ENCODE results near the gene THAP9.

Gene THAP9

DNA sequence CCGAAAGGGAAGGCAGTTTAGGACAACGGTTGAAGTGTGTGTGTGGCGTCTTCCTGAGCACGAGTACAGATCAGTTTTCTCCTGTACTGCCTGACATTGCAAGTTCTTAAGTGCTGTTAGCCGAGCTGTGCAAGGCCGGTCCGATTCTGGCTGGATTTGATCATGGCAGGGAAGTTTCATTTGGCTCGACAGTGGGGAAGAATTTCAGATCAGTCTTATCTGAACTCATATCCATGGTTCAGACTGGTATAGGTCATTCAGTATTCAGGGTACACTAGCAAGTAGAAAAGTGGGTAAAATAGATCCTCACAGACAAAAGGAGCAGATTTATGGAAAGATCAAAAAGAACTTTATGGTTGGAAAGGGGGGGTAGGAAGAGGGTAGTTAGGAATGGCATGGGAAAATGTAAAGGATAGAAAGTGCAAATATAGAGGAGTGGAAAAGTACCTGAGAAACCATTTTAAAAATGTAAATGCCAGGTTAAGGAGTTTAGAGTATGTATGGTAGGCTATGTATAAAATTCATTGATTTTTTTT is 716 bp downstream of the THAP9 start:
- Histone ChIP-seq H3K27ac (ENCODE audit: low read depth, low read length) (peak overlapping the region; percentile 88), H3K4me1 (ENCODE audit: control insufficient read depth, low read length) (peaks cover 42% of the 10 kb centered on the region), H3K4me2 (ENCODE audit: low read length) (peak overlapping the region; percentile 84), H3F3A (ENCODE audit: control insufficient read depth, insufficient read depth) (peaks cover 22% of the 10 kb centered on the region), H4K20me1 (ENCODE audit: control insufficient read depth, insufficient read depth, low read depth, low read length) (peaks cover 18% of the 10 kb centered on the region), H3K36me3 (ENCODE audit: control insufficient read depth, low read length) (peaks cover 45% of the 10 kb centered on the region), H3K9me2 (replicated peaks; ENCODE audit: control insufficient read depth, low read length) (no peaks in the 10 kb centered on the region), H3K9me3 (ENCODE audit: control insufficient read depth, insufficient read depth, low read length) (no peaks in the 10 kb centered on the region), H3K4me3 (ENCODE audit: low read length) (peak overlapping the region; percentile 79), H3K27me3 (ENCODE audit: control insufficient read depth, low read length) (no peaks in the 10 kb centered on the region), H3K79me2 (ENCODE audit: control insufficient read depth, low read length) (peaks cover 63% of the 10 kb centered on the region)
- TF ChIP-seq CTCF (IDR thresholded peaks at IDR 0.05; ENCODE audit: low read depth, low read length, poor library complexity, severe bottlenecking), result no peak
- no peak for TF ChIP-seq EZH2phosphoT487 (IDR thresholded peaks at IDR 0.05; ENCODE audit: borderline replicate concordance, low read length)

- no peaks in the 10 kb centered on the region for H3K9me2 ChIP-seq (replicated peaks; ENCODE audit: control insufficient read depth, low read length)
- H3K4me3 ChIP-seq (ENCODE audit: low read length), result no peak overlapping the region
- H3K27me3 ChIP-seq (ENCODE audit: control insufficient read depth, low read length), result no peaks in the 10 kb centered on the region
- TF ChIP-seq EZH2phosphoT487 (IDR thresholded peaks at IDR 0.05; ENCODE audit: borderline replicate concordance, low read length) (no peak), CTCF (IDR thresholded peaks at IDR 0.05; ENCODE audit: low read depth, low read length, poor library complexity, severe bottlenecking) (no peak)
- H3K79me2 ChIP-seq (ENCODE audit: control insufficient read depth, low read length), result peaks cover 39% of the 10 kb centered on the region
- peaks cover 15% of the 10 kb centered on the region for H3F3A ChIP-seq (ENCODE audit: control insufficient read depth, insufficient read depth)
- no peak overlapping the region for H3K27ac ChIP-seq (ENCODE audit: low read depth, low read length)
- no peaks in the 10 kb centered on the region for H3K9me3 ChIP-seq (ENCODE audit: control insufficient read depth, insufficient read depth, low read length)
- H3K4me2 ChIP-seq (ENCODE audit: low read length), result no peak overlapping the region
- H4K20me1 ChIP-seq (ENCODE audit: control insufficient read depth, insufficient read depth, low read depth, low read length), result peaks cover 9% of the 10 kb centered on the region; the same call in 1 of the 2 replicates
- peaks cover 26% of the 10 kb centered on the region for H3K36me3 ChIP-seq (ENCODE audit: control insufficient read depth, low read length)
- H3K4me1 ChIP-seq (ENCODE audit: control insufficient read depth, low read length), result peaks cover 28% of the 10 kb centered on the region
These were observed 3.2 kb downstream of the THAP9 start for GRCh38 chr4:82903737-82904136.

- Histone ChIP-seq H3K36me3 (ENCODE audit: control insufficient read depth, low read length) (peaks cover 20% of the 10 kb centered on the region), H3K9me3 (ENCODE audit: control insufficient read depth, insufficient read depth, low read length) (no peaks in the 10 kb centered on the region), H3K27me3 (ENCODE audit: control insufficient read depth, low read length) (no peaks in the 10 kb centered on the region), H3K4me3 (ENCODE audit: low read length) (no peak overlapping the region), H3F3A (ENCODE audit: control insufficient read depth, insufficient read depth) (peaks cover 9% of the 10 kb centered on the region), H3K4me1 (ENCODE audit: control insufficient read depth, low read length) (peaks cover 28% of the 10 kb centered on the region), H3K27ac (ENCODE audit: low read depth, low read length) (no peak overlapping the region), H3K4me2 (ENCODE audit: low read length) (0 out of 2 replicates have a peak overlapping the region, but pooled peaks have one; percentile 6), H4K20me1 (ENCODE audit: control insufficient read depth, insufficient read depth, low read depth, low read length) (no peaks in the 10 kb centered on the region), H3K79me2 (ENCODE audit: control insufficient read depth, low read length) (peaks cover 24% of the 10 kb centered on the region), H3K9me2 (replicated peaks; ENCODE audit: control insufficient read depth, low read length) (no peaks in the 10 kb centered on the region)
- no peak for TF ChIP-seq EZH2phosphoT487 (IDR thresholded peaks at IDR 0.05; ENCODE audit: borderline replicate concordance, low read length)
- no peak for TF ChIP-seq CTCF (IDR thresholded peaks at IDR 0.05; ENCODE audit: low read depth, low read length, poor library complexity, severe bottlenecking)
These were observed 4.7 kb downstream of the THAP9 start for GRCh38 chr4:82905205-82905604.
